Chondrocyte (in vitro differentiated cells): ENCODE measurements around the gene ADAMTS15. TPM values are rescaled to one million over a fixed set of nuclear protein-coding genes. Genes with fewer than 3 reads are reported as not detected.
"Not testable (repeated sequence)": the region's sequence is repeated elsewhere in the genome, so short reads cannot be mapped to it uniquely, and the experiment has no call there.

Experiments used
- DNase-seq: peaks from one replicate; pipeline ENCODE4 v3.0.0; 2021; ENCODE audit warnings: mixed read lengths, low spot score
- H3K27ac Mint-ChIP-seq: one replicate; pipeline ENCODE4 v1.8.0; 2021; ENCODE audit warnings: mild to moderate bottlenecking, moderate library complexity, mixed read lengths; ENCODE audit not compliant: unreplicated experiment
- H3K27me3 Mint-ChIP-seq: 2 replicates; pipeline ENCODE4 v1.8.0; 2021; ENCODE audit warnings: low read depth, mixed read lengths
- H3K36me3 Mint-ChIP-seq: 2 replicates; pipeline ENCODE4 v1.8.0; 2021; ENCODE audit warnings: low read depth, mixed read lengths
- H3K4me1 Mint-ChIP-seq: 2 replicates; pipeline ENCODE4 v1.8.0; 2021; ENCODE audit warnings: low read depth, mild to moderate bottlenecking, mixed read lengths
- H3K4me3 Mint-ChIP-seq: one replicate; pipeline ENCODE4 v1.8.0; 2021; ENCODE audit warnings: mild to moderate bottlenecking, moderate library complexity, mixed read lengths; ENCODE audit not compliant: unreplicated experiment
- H3K9me3 Mint-ChIP-seq: 2 replicates; pipeline ENCODE4 v1.8.0; 2021; ENCODE audit warnings: low read depth, mixed read lengths
- total RNA-seq: library from RNA; stranded (reverse); gene quantifications from 3 replicates; pipeline ENCODE4 v1.2.1, GENCODE V29; 2021
- TF ChIP-seq, protein P1 (sequence below): fragments of 200-600 bp; sonication (generic); IDR thresholded peaks from 2 replicates; pipeline ENCODE4 v1.5.0; 2021; ENCODE audit warnings: antibody characterized with exemption, mild to moderate bottlenecking, moderate library complexity

The ADAMTS15 gene
- total RNA-seq, 1 donor from 2014 or later = 140 TPM

DNA sequence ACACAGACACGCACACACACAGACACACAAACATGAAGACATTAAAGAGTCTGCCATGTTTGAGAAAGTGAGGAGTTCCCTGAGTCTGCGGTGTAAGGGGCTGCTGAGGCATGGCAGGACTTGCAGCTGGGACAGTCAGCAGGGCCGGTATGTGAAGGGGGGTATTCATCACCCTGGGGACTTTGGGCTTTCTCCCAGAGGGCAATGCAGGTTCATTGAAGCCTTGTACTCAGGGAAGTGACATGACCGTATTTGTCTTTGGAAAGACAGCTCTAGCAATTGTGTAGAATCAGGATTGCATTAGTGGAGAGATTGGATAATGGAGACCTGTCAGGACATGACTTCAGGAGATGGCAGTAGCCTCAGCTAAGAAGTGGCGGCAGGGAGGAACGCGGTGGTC is 10.6 kb upstream of the ADAMTS15 start:
- peaks cover 10% of the 10 kb centered on the region for H3K9me3 Mint-ChIP-seq
- no peak for DNase-seq
- peaks cover 14% of the 10 kb centered on the region for H3K4me1 Mint-ChIP-seq
- no peak overlapping the region for H3K27ac Mint-ChIP-seq
- no peaks in the 10 kb centered on the region for H3K36me3 Mint-ChIP-seq
- TF ChIP-seq, protein P1, sequence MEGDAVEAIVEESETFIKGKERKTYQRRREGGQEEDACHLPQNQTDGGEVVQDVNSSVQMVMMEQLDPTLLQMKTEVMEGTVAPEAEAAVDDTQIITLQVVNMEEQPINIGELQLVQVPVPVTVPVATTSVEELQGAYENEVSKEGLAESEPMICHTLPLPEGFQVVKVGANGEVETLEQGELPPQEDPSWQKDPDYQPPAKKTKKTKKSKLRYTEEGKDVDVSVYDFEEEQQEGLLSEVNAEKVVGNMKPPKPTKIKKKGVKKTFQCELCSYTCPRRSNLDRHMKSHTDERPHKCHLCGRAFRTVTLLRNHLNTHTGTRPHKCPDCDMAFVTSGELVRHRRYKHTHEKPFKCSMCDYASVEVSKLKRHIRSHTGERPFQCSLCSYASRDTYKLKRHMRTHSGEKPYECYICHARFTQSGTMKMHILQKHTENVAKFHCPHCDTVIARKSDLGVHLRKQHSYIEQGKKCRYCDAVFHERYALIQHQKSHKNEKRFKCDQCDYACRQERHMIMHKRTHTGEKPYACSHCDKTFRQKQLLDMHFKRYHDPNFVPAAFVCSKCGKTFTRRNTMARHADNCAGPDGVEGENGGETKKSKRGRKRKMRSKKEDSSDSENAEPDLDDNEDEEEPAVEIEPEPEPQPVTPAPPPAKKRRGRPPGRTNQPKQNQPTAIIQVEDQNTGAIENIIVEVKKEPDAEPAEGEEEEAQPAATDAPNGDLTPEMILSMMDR = no peak
- no peak overlapping the region for H3K4me3 Mint-ChIP-seq
- no peaks in the 10 kb centered on the region for H3K27me3 Mint-ChIP-seq

DNA sequence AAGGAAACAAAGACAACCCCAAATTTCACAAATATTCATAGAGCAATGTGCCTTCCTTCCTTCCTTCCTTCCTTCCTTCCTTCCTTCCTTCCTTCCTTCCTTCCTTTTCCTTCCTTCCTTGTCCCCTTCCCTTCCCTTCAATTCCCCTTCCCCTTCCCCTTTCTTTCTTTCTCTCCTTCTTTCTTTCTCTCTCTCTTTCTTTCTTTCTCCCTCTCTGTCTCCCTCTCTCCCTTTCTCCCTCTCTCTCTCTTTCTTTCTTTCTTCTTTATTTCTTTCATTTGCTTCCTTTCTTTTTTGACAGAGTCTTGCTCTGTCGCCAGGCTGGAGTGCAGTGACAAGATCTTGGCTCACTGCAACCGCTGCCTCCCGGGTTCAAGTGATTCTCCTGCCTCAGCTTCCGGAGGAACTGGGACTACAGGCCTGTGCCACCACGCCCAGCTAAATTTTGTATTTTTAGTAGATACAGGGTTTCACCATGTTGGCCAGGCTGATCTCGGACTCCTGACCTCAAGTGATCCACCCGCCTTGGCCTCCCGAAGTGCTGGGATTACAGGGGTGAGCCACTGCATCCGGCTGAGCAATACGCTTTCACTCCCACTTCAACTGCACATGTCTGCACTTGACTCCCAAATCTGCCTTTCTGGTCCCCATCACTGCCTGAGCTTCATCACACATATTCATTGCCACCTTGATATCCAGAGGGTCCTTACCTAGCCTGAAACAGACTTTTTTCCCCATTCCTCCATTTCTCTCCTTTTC is 9.9 kb upstream of the ADAMTS15 start:
- not testable (repeated sequence) for DNase-seq, H3K27ac Mint-ChIP-seq, H3K27me3 Mint-ChIP-seq, H3K4me3 Mint-ChIP-seq, H3K36me3 Mint-ChIP-seq
- peaks cover 10% of the 10 kb centered on the region for H3K9me3 Mint-ChIP-seq
- H3K4me1 Mint-ChIP-seq = peaks cover 16% of the 10 kb centered on the region

DNA sequence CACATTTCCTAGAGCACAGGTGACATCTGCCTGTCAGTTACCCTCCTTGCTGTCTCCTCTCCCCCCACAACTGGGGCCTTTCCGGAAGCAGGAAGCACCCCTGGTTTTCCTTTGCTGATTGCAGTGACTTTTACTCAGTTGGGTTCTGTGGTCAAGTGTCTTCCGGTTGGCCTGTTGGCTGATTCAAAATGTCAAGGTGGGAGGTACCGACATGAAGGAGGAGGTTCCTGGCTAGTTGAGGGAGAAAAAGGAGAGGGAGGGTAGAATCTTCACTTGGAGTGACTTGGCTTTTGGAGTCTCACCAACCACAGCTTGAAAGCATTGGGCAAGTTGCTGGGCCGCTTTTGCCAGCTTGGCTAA is 9.3 kb upstream of the ADAMTS15 start:
- DNase-seq = no peak
- no peak overlapping the region for H3K27ac Mint-ChIP-seq
- H3K4me3 Mint-ChIP-seq = no peak overlapping the region
- H3K9me3 Mint-ChIP-seq = peaks cover 10% of the 10 kb centered on the region
- H3K4me1 Mint-ChIP-seq = peaks cover 16% of the 10 kb centered on the region
- H3K36me3 Mint-ChIP-seq = no peaks in the 10 kb centered on the region
- TF ChIP-seq, protein P1 = no peak
- no peaks in the 10 kb centered on the region for H3K27me3 Mint-ChIP-seq

- H3K27ac Mint-ChIP-seq = no peak overlapping the region
- peaks cover 16% of the 10 kb centered on the region for H3K4me1 Mint-ChIP-seq
- DNase-seq = no peak
- H3K27me3 Mint-ChIP-seq = no peaks in the 10 kb centered on the region
- TF ChIP-seq, protein P1 = no peak
- peaks cover 10% of the 10 kb centered on the region for H3K9me3 Mint-ChIP-seq
- H3K4me3 Mint-ChIP-seq = no peak overlapping the region
- no peaks in the 10 kb centered on the region for H3K36me3 Mint-ChIP-seq
Observed at GRCh38 chr11:130439876-130440275, 8.6 kb upstream of the ADAMTS15 start.

- Mint-ChIP-seq H3K4me3 (no peak overlapping the region), H3K27ac (no peak overlapping the region), H3K36me3 (no peaks in the 10 kb centered on the region), H3K4me1 (peaks cover 8% of the 10 kb centered on the region), H3K9me3 (peaks cover 10% of the 10 kb centered on the region), H3K27me3 (no peaks in the 10 kb centered on the region)
- TF ChIP-seq, protein P1 = no peak
- no peak for DNase-seq
Observed at GRCh38 chr11:130441719-130442118, 6.7 kb upstream of the ADAMTS15 start.

DNA sequence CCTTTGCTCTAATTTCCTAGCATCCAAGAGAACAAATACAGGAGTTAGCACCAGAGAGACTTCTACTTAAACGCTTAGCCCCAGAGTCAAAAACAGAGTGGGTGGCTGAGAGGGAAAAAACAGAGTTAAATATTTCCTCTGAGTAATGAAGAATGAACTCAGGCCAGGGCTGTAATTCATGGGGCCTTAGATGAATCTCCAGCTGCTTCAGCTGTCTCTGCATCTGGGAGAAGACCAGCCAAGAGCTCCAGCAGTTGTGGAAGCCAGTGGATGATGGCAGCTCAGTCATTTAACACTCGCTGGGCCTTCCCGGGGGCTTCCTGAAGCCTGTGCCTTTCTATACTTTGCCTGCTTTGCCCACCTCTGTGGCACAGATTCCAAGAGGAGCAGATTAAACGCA is 5.7 kb upstream of the ADAMTS15 start:
- DNase-seq = no peak

More for the DNA sequence above, 5.7 kb upstream of the ADAMTS15 start:
- H3K27me3 Mint-ChIP-seq = no peaks in the 10 kb centered on the region
- TF ChIP-seq, protein P1 = no peak
- peaks cover 6% of the 10 kb centered on the region for H3K4me1 Mint-ChIP-seq
- H3K27ac Mint-ChIP-seq = no peak overlapping the region
- H3K4me3 Mint-ChIP-seq = no peak overlapping the region
- H3K36me3 Mint-ChIP-seq = no peaks in the 10 kb centered on the region
- peaks cover 10% of the 10 kb centered on the region for H3K9me3 Mint-ChIP-seq
